Kidney (tissue), 14 donors: ENCODE results near the gene AKAP13. TPM values are rescaled to one million over a fixed set of nuclear protein-coding genes. Genes with fewer than 3 reads are reported as not detected.

Experiments used
- DNase-seq, 5 donors: peaks; one replicate each; pipeline ENCODE4 v3.0.0-alpha.2; 2013 to 2020
- FAIRE-seq: peaks from 2 replicates; lab custom pipeline; 2012; peaks lifted over from hg19 to GRCh38; lab: Jason Lieb, UNC
- H3K27ac ChIP-seq, 2 donors: one replicate each; pipeline ENCODE4 v1.7.0; 2013; ENCODE audit warnings: low read depth in 2 of 2, low read length in 2 of 2, inconsistent platforms in 1 of 2
- H3K27me3 ChIP-seq: one replicate; pipeline ENCODE4 v1.7.1; 2013; ENCODE audit warnings: low read length, inconsistent platforms; ENCODE audit not compliant: control insufficient read depth, insufficient read depth
- H3K36me3 ChIP-seq, 3 donors: one replicate each; pipeline versions ENCODE4 v1.7.0 to v1.7.1; 2013; ENCODE audit warnings: low read length in 3 of 3, control low read depth in 1 of 3, inconsistent platforms in 1 of 3; ENCODE audit not compliant: insufficient read depth in 3 of 3, control insufficient read depth in 2 of 3
- H3K4me1 ChIP-seq, 3 donors: one replicate each; pipeline versions ENCODE4 v1.7.0 to v1.7.1; 2013; ENCODE audit warnings: low read length in 3 of 3, inconsistent platforms in 1 of 3, low read depth in 1 of 3; ENCODE audit not compliant: control insufficient read depth in 2 of 3, insufficient read depth in 2 of 3
- H3K4me3 ChIP-seq, 3 donors: one replicate each; pipeline versions ENCODE4 v1.7.0 to v1.8.1; 2013; ENCODE audit warnings: low read length in 3 of 3, control low read depth in 1 of 3, inconsistent platforms in 1 of 3
- H3K9ac ChIP-seq, 3 donors: one replicate each; pipeline versions ENCODE4 v1.7.0 to v1.7.1; 2013; ENCODE audit warnings: low read length in 3 of 3, control low read depth in 1 of 3, inconsistent platforms in 1 of 3
- H3K9me3 ChIP-seq, 3 donors: one replicate each; pipeline versions ENCODE4 v1.7.0 to v1.7.1; 2013; ENCODE audit warnings: low read length in 3 of 3, control low read depth in 1 of 3, inconsistent platforms in 1 of 3; ENCODE audit not compliant: control insufficient read depth in 2 of 3, insufficient read depth in 1 of 3
- CTCF ChIP-seq: IDR thresholded peaks from 3 replicates; pipeline ENCODE4 v1.5.1; 2012; ENCODE audit warnings: mild to moderate bottlenecking, moderate library complexity, borderline replicate concordance; ENCODE audit not compliant: insufficient read depth; ENCODE audit errors: extremely low read depth
- intact Hi-C: fragments of 100-400 bp; cut with DNase I; formaldehyde crosslinking; loops from one replicate; pipeline ENCODE4 v1.11.1; 2022
- polyA plus RNA-seq: library from polyadenylated mRNA; stranded (reverse); fragments of 350-450 nt; fragmentation: Illumina TruSeq; extraction: RNeasy Lipid Tissue Mini Kit (QIAGEN cat#74804); gene quantifications from one replicate; pipeline ENCODE4 v1.2.3, GENCODE V29; 2014; ENCODE audit warnings: low read depth, low replicate concordance; ENCODE audit not compliant: insufficient read depth
- total RNA-seq: library from RNA; stranded (reverse); fragmentation: NEBNext Ultra II Directional; extraction: Animal tissue kit (Norgen Biotek cat#: 25700); gene quantifications from one replicate; pipeline ENCODE4 v1.2.1, GENCODE V29; 2021
- donor health status: control.
- donor health status: control.
- donor health status: control.
- donor health status: control.
- donor health status: control.
- donor health status: DM: yes; HTN: yes; CAD: no.
- donor health status: Normal renal cell carcinoma (clear cell type).

Gene AKAP13
- total and polyA plus RNA-seq, 2 donors from 2014 or later: 18.8 to 174 TPM

- Histone ChIP-seq H3K4me1 (peaks cover 0 to 15% (median 5%) of the 10 kb centered on the region in 3 donors), H3K36me3 (no peaks in the 10 kb centered on the region), H3K27me3 (no peaks in the 10 kb centered on the region), H3K9me3 (no peaks in the 10 kb centered on the region), H3K9ac (no peak overlapping the region), H3K4me3 (no peak overlapping the region), H3K27ac (no peak overlapping the region)
- FAIRE-seq (no peak), DNase-seq (no peak)
- TF ChIP-seq CTCF: no peak
- intact Hi-C loops: no loop called here
These were observed 23.3 kb downstream of the AKAP13 start for GRCh38 chr15:85403745-85404144.

GRCh38 chr15:85404176-85404917, 23.9 kb downstream of the AKAP13 start:
- no peak for TF ChIP-seq CTCF
- Histone ChIP-seq H3K4me3 (no peak overlapping the region), H3K4me1 (peaks cover 0 to 15% (median 5%) of the 10 kb centered on the region in 3 donors), H3K9ac (no peak overlapping the region), H3K9me3 (no peaks in the 10 kb centered on the region), H3K36me3 (no peaks in the 10 kb centered on the region), H3K27ac (no peak overlapping the region), H3K27me3 (no peaks in the 10 kb centered on the region)
- DNase-seq (no peak), FAIRE-seq (no peak)
- intact Hi-C loops: no loop called here

- FAIRE-seq (no peak), DNase-seq (no peak)
- Histone ChIP-seq H3K4me3 (no peak overlapping the region), H3K27ac (no peak overlapping the region), H3K9ac (no peak overlapping the region), H3K36me3 (no peaks in the 10 kb centered on the region), H3K27me3 (no peaks in the 10 kb centered on the region), H3K4me1 (peaks cover 0 to 15% (median 5%) of the 10 kb centered on the region in 3 donors), H3K9me3 (no peaks in the 10 kb centered on the region)
- intact Hi-C loops: no loop called here
- no peak for TF ChIP-seq CTCF
These were observed 24.8 kb downstream of the AKAP13 start for GRCh38 chr15:85404918-85405866.
